HEK293 (cell line): ENCODE data around the gene BCAS3.

Experiments
- CTCF ChIA-PET: fragments of 350-600 bp; formaldehyde crosslinking; extraction: SDS; loops from one replicate; lab custom pipeline; 2021; ENCODE audit warnings: antibody characterized with exemption; lab: Yijun Ruan, JAX
- POLR2A ChIA-PET: fragments of 300-600 bp; formaldehyde crosslinking; extraction: SDS; loops from one replicate; lab custom pipeline; 2020; ENCODE audit warnings: antibody characterized with exemption, inconsistent platforms; lab: Yijun Ruan, JAX
- H3K27ac ChIP-seq: fragments of 200-500 bp; sonication (Bioruptor generic); 2 replicates; pipeline ENCODE4 v1.5.1; 2014; ENCODE audit warnings: low read depth, low read length, control low read depth, inconsistent platforms; ENCODE audit errors: extremely low read depth
- H3K36me3 ChIP-seq, 2 experiments: fragments of 200-500 bp in 1 of 2; sonication (Bioruptor generic) in 1 of 2; 1 replicate in 1 of 2; 2 replicates in 1 of 2; pipeline ENCODE4 v1.5.1; 2014 to 2017; ENCODE audit warnings: inconsistent platforms in 2 of 2, low read length in 2 of 2; ENCODE audit not compliant: control insufficient read depth in 2 of 2, insufficient read depth in 1 of 2
- H3K4me1 ChIP-seq: fragments of 200-500 bp; sonication (Bioruptor generic); 2 replicates; pipeline ENCODE4 v1.5.1; 2014; ENCODE audit warnings: mild to moderate bottlenecking, low read length, inconsistent platforms; ENCODE audit not compliant: control insufficient read depth, insufficient read depth
- H3K4me3 ChIP-seq: 2 replicates; pipeline ENCODE4 v1.5.1; 2011; ENCODE audit warnings: low read depth, mild to moderate bottlenecking, control low read depth, low read length, moderate library complexity
- H3K9me3 ChIP-seq: fragments of 200-500 bp; sonication (Bioruptor generic); 2 replicates; pipeline ENCODE4 v1.5.1; 2014; ENCODE audit warnings: low read depth, low read length, inconsistent platforms; ENCODE audit not compliant: control insufficient read depth, insufficient read depth
- GLI2 ChIP-seq: fragments of 450-650 bp; formaldehyde crosslinking; IDR thresholded peaks from 2 replicates; pipeline ENCODE4; 2017; ENCODE audit warnings: missing biosample characterization, missing genetic modification characterization, low read depth, borderline replicate concordance
- HOXD13 ChIP-seq: sonication (generic); formaldehyde crosslinking; IDR thresholded peaks from 2 replicates; pipeline ENCODE4 v1.8.0; 2022; ENCODE audit warnings: missing genetic modification reagents, borderline replicate concordance
- KLF10 ChIP-seq: fragments of 450-650 bp; IDR thresholded peaks from 2 replicates; pipeline ENCODE4 v1.5.1; 2018; ENCODE audit warnings: missing biosample characterization, mild to moderate bottlenecking, missing genetic modification characterization
- SP3 ChIP-seq: fragments of 450-650 bp; formaldehyde crosslinking; IDR thresholded peaks from 2 replicates; pipeline ENCODE4 v1.5.1; 2016; ENCODE audit warnings: missing biosample characterization, missing genetic modification characterization
- ZBTB48 ChIP-seq: fragments of 450-650 bp; formaldehyde crosslinking; IDR thresholded peaks from 2 replicates; pipeline ENCODE4 v1.5.1; 2016; ENCODE audit warnings: missing biosample characterization, missing genetic modification characterization
- ZNF138 ChIP-seq: fragments of 450-650 bp; formaldehyde crosslinking; IDR thresholded peaks from 2 replicates; pipeline ENCODE4 v1.5.1; 2016; ENCODE audit warnings: missing biosample characterization, missing genetic modification characterization, borderline replicate concordance
- ZNF184 ChIP-seq: fragments of 450-650 bp; IDR thresholded peaks from 2 replicates; pipeline ENCODE4 v1.5.1; 2018; ENCODE audit warnings: missing biosample characterization, mild to moderate bottlenecking, missing genetic modification characterization
- ZNF2 ChIP-seq: fragments of 450-650 bp; formaldehyde crosslinking; IDR thresholded peaks from 2 replicates; pipeline ENCODE4 v1.5.1; 2016; ENCODE audit warnings: missing biosample characterization, missing genetic modification characterization
- ZNF223 ChIP-seq: fragments of 450-650 bp; formaldehyde crosslinking; IDR thresholded peaks from 2 replicates; pipeline ENCODE4 v1.5.1; 2016; ENCODE audit warnings: missing biosample characterization, missing genetic modification characterization
- ZNF239 ChIP-seq: fragments of 450-650 bp; formaldehyde crosslinking; IDR thresholded peaks from 2 replicates; pipeline ENCODE4 v1.5.1; 2016; ENCODE audit warnings: missing biosample characterization, missing genetic modification characterization
- ZNF341 ChIP-seq: fragments of 450-650 bp; formaldehyde crosslinking; IDR thresholded peaks from 2 replicates; pipeline ENCODE4; 2016; ENCODE audit warnings: low read depth, missing biosample characterization, missing genetic modification characterization
- ZNF426 ChIP-seq: fragments of 450-650 bp; formaldehyde crosslinking; IDR thresholded peaks from 2 replicates; pipeline ENCODE4 v1.5.1; 2017; ENCODE audit warnings: missing biosample characterization, missing genetic modification characterization, mild to moderate bottlenecking, inconsistent platforms, moderate library complexity
- ZNF571 ChIP-seq: fragments of 450-650 bp; formaldehyde crosslinking; IDR thresholded peaks from 2 replicates; pipeline ENCODE4 v1.5.0; 2017; ENCODE audit warnings: missing biosample characterization, missing genetic modification characterization
- ZNF654 ChIP-seq: fragments of 450-650 bp; formaldehyde crosslinking; IDR thresholded peaks from 2 replicates; pipeline ENCODE4 v1.5.1; 2016; ENCODE audit warnings: low read depth, missing biosample characterization, missing genetic modification characterization
- ZNF701 ChIP-seq: fragments of 450-650 bp; formaldehyde crosslinking; IDR thresholded peaks from 2 replicates; pipeline ENCODE4 v1.5.1; 2016; ENCODE audit warnings: missing biosample characterization, missing genetic modification characterization
- ZSCAN30 ChIP-seq: fragments of 450-650 bp; IDR thresholded peaks from 2 replicates; pipeline ENCODE4 v1.5.1; 2018; ENCODE audit warnings: missing biosample characterization, mild to moderate bottlenecking, missing genetic modification characterization, moderate library complexity
- TF ChIP-seq, protein P1 (sequence below): fragments of 450-650 bp; formaldehyde crosslinking; conservative IDR thresholded peaks from 2 replicates; pipeline ENCODE4 v1.5.1; 2016; ENCODE audit warnings: low read depth, missing biosample characterization, missing genetic modification characterization
- TF ChIP-seq, protein P2 (sequence below): fragments of 450-650 bp; formaldehyde crosslinking; optimal IDR thresholded peaks from 2 replicates; pipeline ENCODE3; 2016; ENCODE audit warnings: missing biosample characterization, mild to moderate bottlenecking, missing genetic modification characterization
- TF ChIP-seq, protein P3 (sequence below): fragments of 450-650 bp; formaldehyde crosslinking; IDR thresholded peaks from 2 replicates; pipeline ENCODE4 v1.5.1; 2016; ENCODE audit warnings: missing biosample characterization, missing genetic modification characterization
- TF ChIP-seq, protein P4 (sequence below): fragments of 450-650 bp; formaldehyde crosslinking; IDR thresholded peaks from 2 replicates; pipeline ENCODE4 v1.5.1; 2017; ENCODE audit warnings: missing biosample characterization, missing genetic modification characterization

Gene BCAS3

DNA sequence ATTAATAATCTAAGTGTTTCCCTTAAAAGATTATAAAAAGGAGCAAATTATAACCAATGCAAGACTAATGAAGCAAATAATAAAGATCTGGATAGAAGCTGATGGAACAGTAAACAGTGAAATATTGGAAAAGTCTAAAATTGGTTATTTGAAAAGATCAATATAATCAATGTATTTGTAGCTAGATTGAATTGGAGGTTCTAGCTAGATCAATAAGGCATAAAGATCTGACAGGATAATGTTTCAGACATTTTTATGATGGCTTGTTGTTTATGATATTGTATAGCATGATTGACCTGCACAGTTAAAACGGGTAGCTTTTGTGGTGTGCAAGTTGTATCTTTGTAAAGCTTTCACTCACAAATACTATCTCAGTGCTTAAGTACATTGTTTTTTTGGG lies 245.3 kb downstream of the BCAS3 start:
- ChIA-PET POLR2A (no interaction called here), CTCF (no interaction called here)
- no peak overlapping the region for H3K27ac ChIP-seq
- no peaks in the 10 kb centered on the region; a peak in 1 of 3 replicates for H3K36me3 ChIP-seq
- no peak overlapping the region for H3K4me3 ChIP-seq
- TF ChIP-seq GLI2 (no peak), ZNF426 (tag by site-specific recombination) (no peak), ZNF571 (tag by site-specific recombination) (no peak), ZNF654 (tag by site-specific recombination) (no peak), ZNF341 (tag by site-specific recombination) (no peak), ZNF138 (tag by site-specific recombination) (no peak), ZSCAN30 (tag by site-specific recombination) (no peak), ZNF223 (tag by site-specific recombination) (no peak), ZBTB48 (no peak), ZNF701 (tag by site-specific recombination) (no peak), SP3 (tag by site-specific recombination) (no peak), ZNF2 (tag by site-specific recombination) (no peak), ZNF239 (tag by site-specific recombination) (no peak), ZNF184 (tag by site-specific recombination) (no peak), HOXD13 (CRISPR knock-in tag) (no peak), KLF10 (no peak)
- TF ChIP-seq, protein P1, sequence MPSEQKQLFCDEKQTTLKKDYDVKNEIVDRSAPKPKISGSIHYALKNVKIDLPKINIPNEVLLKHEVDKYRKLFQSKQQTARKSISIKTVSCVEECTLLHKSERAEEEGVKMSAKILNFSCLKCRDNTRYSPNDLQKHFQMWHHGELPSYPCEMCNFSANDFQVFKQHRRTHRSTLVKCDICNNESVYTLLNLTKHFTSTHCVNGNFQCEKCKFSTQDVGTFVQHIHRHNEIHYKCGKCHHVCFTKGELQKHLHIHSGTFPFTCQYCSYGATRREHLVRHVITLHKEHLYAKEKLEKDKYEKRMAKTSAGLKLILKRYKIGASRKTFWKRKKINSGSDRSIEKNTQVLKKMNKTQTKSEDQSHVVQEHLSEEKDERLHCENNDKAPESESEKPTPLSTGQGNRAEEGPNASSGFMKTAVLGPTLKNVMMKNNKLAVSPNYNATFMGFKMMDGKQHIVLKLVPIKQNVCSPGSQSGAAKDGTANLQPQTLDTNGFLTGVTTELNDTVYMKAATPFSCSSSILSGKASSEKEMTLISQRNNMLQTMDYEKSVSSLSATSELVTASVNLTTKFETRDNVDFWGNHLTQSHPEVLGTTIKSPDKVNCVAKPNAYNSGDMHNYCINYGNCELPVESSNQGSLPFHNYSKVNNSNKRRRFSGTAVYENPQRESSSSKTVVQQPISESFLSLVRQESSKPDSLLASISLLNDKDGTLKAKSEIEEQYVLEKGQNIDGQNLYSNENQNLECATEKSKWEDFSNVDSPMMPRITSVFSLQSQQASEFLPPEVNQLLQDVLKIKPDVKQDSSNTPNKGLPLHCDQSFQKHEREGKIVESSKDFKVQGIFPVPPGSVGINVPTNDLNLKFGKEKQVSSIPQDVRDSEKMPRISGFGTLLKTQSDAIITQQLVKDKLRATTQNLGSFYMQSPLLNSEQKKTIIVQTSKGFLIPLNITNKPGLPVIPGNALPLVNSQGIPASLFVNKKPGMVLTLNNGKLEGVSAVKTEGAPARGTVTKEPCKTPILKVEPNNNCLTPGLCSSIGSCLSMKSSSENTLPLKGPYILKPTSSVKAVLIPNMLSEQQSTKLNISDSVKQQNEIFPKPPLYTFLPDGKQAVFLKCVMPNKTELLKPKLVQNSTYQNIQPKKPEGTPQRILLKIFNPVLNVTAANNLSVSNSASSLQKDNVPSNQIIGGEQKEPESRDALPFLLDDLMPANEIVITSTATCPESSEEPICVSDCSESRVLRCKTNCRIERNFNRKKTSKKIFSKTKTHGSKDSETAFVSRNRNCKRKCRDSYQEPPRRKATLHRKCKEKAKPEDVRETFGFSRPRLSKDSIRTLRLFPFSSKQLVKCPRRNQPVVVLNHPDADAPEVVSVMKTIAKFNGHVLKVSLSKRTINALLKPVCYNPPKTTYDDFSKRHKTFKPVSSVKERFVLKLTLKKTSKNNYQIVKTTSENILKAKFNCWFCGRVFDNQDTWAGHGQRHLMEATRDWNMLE (tag by site-specific recombination) = no peak
- TF ChIP-seq, protein P2, sequence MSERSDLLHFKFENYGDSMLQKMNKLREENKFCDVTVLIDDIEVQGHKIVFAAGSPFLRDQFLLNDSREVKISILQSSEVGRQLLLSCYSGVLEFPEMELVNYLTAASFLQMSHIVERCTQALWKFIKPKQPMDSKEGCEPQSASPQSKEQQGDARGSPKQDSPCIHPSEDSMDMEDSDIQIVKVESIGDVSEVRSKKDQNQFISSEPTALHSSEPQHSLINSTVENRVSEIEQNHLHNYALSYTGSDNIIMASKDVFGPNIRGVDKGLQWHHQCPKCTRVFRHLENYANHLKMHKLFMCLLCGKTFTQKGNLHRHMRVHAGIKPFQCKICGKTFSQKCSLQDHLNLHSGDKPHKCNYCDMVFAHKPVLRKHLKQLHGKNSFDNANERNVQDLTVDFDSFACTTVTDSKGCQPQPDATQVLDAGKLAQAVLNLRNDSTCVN (tag by site-specific recombination) = no peak
- TF ChIP-seq, protein P3, sequence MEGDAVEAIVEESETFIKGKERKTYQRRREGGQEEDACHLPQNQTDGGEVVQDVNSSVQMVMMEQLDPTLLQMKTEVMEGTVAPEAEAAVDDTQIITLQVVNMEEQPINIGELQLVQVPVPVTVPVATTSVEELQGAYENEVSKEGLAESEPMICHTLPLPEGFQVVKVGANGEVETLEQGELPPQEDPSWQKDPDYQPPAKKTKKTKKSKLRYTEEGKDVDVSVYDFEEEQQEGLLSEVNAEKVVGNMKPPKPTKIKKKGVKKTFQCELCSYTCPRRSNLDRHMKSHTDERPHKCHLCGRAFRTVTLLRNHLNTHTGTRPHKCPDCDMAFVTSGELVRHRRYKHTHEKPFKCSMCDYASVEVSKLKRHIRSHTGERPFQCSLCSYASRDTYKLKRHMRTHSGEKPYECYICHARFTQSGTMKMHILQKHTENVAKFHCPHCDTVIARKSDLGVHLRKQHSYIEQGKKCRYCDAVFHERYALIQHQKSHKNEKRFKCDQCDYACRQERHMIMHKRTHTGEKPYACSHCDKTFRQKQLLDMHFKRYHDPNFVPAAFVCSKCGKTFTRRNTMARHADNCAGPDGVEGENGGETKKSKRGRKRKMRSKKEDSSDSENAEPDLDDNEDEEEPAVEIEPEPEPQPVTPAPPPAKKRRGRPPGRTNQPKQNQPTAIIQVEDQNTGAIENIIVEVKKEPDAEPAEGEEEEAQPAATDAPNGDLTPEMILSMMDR (tag by site-specific recombination) = no peak
- TF ChIP-seq, protein P4, sequence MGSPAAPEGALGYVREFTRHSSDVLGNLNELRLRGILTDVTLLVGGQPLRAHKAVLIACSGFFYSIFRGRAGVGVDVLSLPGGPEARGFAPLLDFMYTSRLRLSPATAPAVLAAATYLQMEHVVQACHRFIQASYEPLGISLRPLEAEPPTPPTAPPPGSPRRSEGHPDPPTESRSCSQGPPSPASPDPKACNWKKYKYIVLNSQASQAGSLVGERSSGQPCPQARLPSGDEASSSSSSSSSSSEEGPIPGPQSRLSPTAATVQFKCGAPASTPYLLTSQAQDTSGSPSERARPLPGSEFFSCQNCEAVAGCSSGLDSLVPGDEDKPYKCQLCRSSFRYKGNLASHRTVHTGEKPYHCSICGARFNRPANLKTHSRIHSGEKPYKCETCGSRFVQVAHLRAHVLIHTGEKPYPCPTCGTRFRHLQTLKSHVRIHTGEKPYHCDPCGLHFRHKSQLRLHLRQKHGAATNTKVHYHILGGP (tag by site-specific recombination) = no peak
- peaks cover 9% of the 10 kb centered on the region for H3K4me1 ChIP-seq
- H3K9me3 ChIP-seq = no peaks in the 10 kb centered on the region
